Left ventricle myocardium superior (tissue), 1 donor: Measurements from ENCODE around the gene DNER. TPM values are rescaled to one million over a fixed set of nuclear protein-coding genes. Genes with fewer than 3 reads are reported as not detected.
"Not testable (repeated sequence)": the region's sequence is repeated elsewhere in the genome, so short reads cannot be mapped to it uniquely, and the experiment has no call there.

Source experiments
- ATAC-seq: fragments of 200-7000 bp; cut with Tn5 transposase; one replicate; pipeline ENCODE4 v1.9.1; 2020; ENCODE audit warnings: mild to moderate bottlenecking, moderate library complexity
- DNase-seq: peaks from one replicate; pipeline ENCODE4 v3.0.0-alpha.2; 2020
- intact Hi-C: fragments of 100-400 bp; cut with micrococcal nuclease; formaldehyde crosslinking; loops from one replicate; pipeline ENCODE4 v1.11.0; 2022
- long read RNA-seq: library from polyadenylated mRNA; unstranded; transcript quantifications from one replicate; pipeline ENCODE4 v2.0.0, GENCODE V29; 2021
- total RNA-seq: library from RNA; stranded (reverse); fragmentation: NEBNext Ultra II Directional; extraction: Animal tissue kit (Norgen Biotek cat#: 25700); gene quantifications from one replicate; pipeline ENCODE4 v1.2.1, GENCODE V29; 2021
- donor health status: DM: no; HTN: yes; CAD: no; lungs with severe emphysema.

The DNER gene, protein sequence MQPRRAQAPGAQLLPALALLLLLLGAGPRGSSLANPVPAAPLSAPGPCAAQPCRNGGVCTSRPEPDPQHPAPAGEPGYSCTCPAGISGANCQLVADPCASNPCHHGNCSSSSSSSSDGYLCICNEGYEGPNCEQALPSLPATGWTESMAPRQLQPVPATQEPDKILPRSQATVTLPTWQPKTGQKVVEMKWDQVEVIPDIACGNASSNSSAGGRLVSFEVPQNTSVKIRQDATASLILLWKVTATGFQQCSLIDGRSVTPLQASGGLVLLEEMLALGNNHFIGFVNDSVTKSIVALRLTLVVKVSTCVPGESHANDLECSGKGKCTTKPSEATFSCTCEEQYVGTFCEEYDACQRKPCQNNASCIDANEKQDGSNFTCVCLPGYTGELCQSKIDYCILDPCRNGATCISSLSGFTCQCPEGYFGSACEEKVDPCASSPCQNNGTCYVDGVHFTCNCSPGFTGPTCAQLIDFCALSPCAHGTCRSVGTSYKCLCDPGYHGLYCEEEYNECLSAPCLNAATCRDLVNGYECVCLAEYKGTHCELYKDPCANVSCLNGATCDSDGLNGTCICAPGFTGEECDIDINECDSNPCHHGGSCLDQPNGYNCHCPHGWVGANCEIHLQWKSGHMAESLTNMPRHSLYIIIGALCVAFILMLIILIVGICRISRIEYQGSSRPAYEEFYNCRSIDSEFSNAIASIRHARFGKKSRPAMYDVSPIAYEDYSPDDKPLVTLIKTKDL
- 1.6 TPM for total RNA-seq
- long read RNA-seq, partial matches to known transcripts = 0 of 4 reads
- long read RNA-seq, other reads (novel, unspliced or antisense) = 0 of 4 reads

DNA sequence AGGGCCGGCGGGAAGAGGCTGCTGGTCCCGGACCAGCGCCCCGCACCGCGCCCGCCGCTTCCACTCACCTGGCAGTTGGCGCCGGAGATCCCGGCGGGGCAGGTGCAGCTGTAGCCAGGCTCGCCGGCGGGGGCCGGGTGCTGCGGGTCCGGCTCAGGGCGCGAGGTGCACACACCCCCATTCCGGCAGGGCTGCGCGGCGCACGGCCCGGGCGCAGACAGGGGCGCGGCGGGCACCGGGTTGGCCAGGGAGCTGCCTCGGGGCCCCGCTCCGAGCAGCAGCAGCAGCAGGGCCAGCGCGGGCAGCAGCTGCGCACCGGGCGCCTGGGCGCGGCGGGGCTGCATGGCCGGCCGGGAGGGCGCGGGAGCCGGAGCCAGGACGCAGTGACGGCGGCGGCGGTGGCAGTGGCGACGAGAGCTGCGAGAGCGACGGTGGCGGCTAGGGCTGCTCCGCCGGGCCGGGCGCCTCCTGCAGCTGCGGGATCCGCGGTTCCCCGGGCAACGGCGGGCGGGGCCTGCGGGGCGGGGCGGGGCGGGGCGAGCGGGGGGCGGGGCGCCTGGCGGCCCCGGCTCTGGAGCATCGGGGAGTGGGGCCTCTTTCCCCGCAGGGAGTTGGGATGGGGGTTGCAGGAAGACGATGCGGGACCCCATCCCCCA is at the start of gene DNER:
DNER (minus strand) TSS at position 476 of the 656 bp plus-strand sequence; CDS start at position 344, 132 bp downstream.
- peak; percentile 79 for ATAC-seq
- peak; percentile 37 for DNase-seq
- intact Hi-C loops = no loop called here

DNA sequence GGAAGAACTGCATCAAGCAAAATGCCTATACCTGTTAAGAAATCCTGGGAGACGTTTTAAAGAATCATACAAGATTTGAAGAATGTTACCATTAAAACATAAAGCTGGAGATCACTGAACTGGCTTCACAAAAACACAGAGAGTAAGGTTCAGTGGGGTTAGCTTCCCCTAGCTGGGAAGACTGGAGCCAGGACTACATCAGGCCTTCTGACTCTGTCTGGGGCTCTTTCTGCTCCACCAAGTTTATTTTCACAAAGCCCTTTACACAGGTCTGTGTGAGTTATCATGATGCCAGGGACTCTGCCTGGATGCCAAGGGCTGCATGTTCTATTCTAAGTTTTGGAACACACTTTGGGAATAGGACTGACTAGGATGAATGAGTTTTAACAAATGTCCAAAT is 47.3 kb upstream of the DNER start:
- no peak for ATAC-seq
- no peak for DNase-seq

DNA sequence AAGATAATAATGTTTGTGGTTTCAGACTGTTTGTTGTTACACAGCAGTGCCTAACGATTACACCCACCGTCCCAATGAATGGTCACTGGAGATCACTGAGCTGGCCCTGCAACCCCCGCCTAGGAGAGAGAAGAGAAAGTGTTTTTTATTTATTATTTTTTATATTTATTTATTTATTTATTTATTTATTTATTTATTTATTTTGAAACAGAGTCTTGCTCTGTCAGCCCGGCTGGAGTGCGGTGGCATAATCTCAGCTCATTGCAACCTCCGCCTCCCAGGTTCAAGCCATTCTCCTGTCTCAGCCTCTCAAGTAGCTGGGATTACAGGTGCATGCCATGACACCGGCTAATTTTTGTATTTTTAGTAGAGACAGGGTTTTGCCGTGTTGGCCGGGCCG is 43.1 kb upstream of the DNER start:
- intact Hi-C loops, ATAC-seq, DNase-seq: not testable (repeated sequence)

More for the DNA sequence above, 47.3 kb upstream of the DNER start:
- intact Hi-C loops = no loop called here

DNA sequence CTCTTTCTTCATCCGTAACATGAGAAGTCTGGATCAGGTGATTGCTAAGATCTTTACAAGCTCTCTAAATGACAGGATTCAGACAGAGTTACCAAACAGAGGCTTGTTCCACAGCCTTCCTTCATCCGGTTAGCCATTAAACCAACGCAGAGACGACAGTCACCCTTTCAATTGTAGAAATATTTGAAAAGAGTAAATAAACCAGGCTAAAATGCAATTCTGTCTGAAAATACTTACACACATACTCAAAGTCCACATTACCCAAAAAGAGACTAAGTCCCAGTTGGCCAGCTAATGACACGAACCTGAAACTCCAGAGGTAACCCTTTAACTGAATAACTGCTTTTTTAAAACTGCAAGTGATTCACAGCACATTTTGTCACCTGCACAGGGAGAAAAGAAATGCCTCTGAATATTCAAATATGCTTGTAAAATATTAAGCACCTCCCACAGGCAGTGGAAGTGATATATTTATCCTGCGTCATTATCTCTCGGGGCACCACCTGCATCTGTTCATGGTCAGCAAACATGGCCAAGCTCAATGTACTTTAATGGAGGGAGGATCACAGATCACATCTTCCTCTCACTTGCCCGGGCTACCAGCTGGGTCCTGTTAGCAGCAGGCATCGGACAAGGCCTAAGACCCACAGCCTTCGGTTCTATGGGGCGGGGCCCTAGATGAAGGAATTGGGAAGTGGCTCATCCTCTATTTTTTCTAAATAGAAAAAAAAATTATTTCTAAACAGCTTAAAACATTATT is 38.8 kb upstream of the DNER start:
- intact Hi-C loops = no loop called here
- no peak for ATAC-seq
- DNase-seq = no peak

DNA sequence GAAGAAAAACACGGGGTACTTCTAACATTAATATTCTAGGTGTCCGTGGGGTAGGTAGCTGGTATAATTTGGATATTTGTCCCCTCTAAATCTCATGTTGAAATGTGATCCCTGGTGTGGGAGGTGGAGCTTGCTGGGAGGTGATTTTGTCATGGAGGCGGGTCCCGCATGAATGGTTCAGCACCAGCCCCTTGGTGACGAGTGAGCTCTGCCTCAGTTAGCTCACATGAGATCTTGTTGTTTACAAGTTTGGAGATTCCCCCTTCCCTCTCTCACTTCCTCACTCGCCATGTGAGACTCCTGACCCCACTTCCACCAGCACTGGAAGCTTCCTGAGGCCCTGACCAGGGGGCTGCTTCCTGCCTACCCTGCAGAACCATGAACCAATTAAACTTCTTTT is 35.4 kb upstream of the DNER start:
- no peak for DNase-seq
- intact Hi-C loops = no loop called here
- no peak for ATAC-seq

DNA sequence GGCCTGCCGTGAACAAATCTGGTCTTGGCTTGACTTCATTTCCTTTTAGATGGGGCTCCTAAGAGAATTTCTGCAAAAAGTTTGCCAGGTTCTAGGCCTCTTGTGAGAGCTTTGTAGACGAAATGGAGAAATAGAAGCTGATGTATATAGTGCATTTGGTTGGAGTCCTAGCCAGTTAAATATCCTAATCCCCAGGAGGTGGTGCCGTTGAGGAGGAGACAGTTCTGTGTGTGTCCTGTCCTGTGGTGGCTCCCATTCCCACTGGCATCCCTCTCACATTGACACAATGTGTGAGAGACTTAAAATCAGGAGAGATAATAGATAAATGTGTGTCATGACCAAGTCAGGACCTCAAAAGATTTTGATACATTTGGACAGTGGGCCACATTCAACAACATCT is 34.6 kb upstream of the DNER start:
- no peak for ATAC-seq
- intact Hi-C loops = no loop called here
- no peak for DNase-seq

DNA sequence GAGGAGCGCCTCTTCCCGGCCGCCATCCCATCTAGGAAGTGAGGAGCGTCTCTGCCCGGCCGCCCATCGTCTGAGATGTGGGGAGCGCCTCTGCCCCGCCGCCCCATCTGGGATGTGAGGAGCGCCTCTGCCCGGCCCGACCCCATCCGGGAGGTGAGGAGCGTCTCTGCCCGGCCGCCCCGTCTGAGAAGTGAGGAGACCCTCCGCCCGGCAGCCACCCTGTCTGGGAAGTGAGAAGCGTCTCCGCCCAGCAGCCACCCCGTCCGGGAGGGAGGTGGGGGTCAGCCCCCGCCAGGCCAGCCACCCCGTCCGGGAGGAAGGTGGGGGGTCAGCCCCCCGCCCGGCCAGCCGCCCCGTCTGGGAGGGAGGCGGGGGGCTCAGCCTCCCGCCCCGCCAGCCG is 28.3 kb upstream of the DNER start:
- intact Hi-C loops, DNase-seq, ATAC-seq: not testable (repeated sequence)

DNA sequence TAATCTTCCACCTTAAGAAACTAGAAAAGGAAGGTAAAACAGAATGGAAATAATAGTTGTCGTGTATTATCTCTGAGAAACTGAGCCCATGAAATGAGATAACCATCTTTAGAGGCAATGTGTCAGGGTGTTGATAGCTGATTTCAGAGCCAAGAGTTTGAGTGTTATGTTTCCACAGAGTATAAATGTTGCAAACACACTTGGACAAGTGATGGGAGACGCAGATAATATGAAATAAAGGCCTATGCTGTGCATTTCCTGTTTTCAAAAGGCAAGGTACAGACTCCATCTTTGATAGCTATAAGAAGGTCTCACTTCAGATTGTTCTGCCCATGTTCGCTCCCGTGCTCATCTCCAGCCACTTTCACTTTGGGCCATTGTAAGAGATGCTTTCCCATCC is 25.9 kb upstream of the DNER start:
- no peak for ATAC-seq
- no peak for DNase-seq
- intact Hi-C loops = no loop called here

DNA sequence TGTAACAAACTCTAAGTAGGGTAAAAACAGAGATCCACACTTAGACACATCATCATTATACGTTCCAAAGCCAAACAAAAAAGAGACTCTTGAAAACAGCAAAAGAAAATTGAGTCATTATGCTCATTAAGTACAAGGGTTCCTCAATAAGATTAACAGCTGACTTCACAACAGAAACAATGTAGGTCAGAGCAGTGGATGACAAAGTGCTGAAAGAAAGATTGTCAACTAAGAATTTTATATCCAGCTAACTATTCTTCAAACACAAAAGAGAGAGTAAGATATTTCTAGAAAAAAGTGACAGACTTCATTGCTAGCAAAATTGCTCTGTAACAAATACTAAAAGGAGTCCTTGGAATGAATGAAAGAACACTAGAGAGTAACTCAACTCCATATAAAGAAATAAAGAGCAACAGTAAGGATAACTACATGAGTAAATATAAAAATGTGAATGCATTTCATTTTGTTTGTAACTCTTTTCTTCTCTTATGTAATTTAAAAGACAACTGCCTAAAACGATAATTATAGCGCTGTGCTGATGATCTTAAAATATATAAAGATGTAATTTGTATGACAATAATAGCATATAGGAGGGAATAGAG is 23.8 kb upstream of the DNER start:
- intact Hi-C loops = no loop called here
- no peak for DNase-seq

DNA sequence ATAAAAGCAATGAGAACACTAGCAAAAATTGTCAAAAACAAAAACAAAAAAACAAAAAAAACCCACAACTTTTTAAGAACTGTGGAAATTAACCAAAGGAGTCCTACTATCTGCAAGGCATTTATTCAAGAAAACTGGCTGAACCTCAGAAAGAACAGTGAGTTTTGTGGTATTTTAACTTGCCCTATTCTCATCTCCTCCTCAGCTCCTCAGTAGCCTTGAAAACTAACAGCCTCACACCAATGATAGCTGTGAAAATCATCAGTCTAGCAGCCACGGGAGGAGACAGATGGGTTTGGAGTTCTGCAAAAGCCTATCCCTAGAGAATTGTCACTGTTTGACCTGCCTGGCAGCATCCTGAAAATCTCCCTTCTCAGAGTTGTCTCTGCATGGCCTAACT is 20.1 kb upstream of the DNER start:
- no peak for ATAC-seq
- no peak for DNase-seq
- intact Hi-C loops = no loop called here

More for the DNA sequence above, 23.8 kb upstream of the DNER start:
- no peak for ATAC-seq

DNA sequence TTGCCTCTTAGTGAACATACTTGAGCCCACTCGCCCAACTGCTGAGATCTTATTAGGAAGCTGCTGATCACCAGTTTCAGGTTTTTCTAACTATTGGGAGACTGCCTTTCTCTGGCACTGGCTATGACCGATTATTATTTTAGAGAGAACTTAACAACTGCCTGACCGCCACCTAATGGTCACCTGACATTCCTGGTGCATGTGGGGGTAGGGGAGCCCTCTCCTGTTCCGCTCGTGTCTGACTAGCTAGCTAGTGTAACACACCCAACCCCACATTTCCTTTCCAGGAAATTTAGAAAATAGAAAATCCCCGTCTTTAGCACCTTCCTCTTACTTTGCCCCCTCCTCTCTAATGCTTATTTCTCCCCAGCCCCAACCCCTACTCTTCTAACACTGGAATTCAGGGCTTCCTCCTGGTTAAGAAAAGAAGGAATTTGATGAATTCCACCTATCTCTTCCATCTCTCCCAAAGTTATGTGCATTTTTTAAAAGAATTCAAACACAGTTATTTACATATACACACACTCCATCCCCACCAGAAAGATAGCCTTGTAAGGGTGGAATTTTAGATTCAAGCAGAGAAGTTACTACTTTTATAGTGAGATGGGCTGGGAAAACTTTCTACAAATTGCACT is 19.4 kb upstream of the DNER start:
- no peak for DNase-seq
- ATAC-seq = no peak
- intact Hi-C loops = no loop called here

DNA sequence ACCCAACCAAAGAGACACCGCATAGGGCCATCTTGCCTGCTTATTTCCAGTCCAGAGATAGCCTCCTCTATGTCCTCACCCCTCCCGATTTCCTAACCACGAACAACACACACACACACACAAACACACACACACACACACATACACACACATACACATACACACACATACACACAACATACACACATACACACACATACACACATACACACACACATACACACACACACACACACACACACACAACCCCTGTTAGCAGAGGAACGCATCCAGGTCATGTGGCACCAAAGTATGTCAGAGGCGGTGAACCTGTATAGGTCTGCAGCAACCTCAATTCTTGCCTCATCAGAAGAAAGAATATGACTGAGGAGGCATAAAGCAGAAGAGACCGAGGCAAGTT is 18.5 kb upstream of the DNER start:
- ATAC-seq = no peak
- no peak for DNase-seq
- intact Hi-C loops = no loop called here

DNA sequence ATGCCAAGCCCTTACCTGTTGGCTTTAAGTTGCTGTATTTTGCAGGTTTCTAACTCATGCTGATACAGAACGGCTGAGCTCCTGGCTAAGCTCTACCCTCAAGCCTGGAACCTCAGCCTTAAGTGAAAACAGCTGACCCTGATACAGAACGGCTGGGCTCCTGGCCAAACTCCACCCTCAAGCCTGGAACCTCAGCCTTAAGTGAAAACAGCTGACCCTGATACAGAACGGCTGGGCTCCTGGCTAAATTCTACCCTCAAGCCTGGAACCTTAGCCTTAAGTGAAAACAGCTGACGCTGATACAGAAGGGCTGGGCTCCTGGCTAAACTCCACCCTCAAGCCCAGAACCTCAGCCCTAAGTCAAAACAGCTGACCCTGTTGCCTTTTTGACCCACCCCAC is 17.6 kb upstream of the DNER start:
- ATAC-seq = peak; percentile 91
- intact Hi-C loops = no loop called here
- peak; percentile 37 for DNase-seq

DNA sequence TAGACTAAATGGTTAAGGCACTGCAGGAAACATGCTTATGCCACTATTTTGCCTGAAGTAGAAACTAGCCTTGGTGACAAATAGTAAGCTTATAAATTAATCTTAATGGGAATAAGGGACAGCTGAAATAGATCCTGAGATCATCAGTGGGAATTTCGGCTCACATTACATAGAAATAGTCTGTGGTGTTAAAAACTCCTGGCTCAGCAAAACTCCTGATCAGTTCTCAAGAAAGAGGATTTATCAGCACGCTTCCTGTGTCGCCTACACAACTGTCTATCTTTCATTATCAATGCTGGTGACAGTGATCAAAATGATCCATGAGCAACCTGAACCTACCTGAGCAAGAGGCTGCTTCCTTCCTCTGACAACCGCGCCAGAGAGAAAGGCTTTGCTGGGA is 17.0 kb upstream of the DNER start:
- intact Hi-C loops = no loop called here
- ATAC-seq (no peak), DNase-seq (no peak)

DNA sequence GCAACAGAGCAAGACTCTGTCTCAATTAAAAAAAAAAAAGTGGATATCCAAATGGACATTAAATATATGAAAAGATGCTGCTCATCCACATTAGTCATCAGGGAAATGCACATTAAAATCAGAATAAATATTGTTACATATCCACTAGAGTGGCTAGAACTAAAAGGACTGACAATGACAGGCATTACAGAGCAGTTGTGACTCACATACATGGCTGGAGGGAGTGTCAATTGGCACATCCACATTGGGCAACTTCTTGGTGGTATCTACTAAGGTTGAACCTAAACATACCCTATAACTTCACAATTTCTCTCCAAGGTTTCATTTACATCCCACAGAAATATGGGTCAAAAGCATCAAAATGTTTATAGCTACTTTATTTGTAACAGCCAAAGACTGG is 14.0 kb upstream of the DNER start:
- DNase-seq (no peak), ATAC-seq (no peak)
- intact Hi-C loops = no loop called here

DNA sequence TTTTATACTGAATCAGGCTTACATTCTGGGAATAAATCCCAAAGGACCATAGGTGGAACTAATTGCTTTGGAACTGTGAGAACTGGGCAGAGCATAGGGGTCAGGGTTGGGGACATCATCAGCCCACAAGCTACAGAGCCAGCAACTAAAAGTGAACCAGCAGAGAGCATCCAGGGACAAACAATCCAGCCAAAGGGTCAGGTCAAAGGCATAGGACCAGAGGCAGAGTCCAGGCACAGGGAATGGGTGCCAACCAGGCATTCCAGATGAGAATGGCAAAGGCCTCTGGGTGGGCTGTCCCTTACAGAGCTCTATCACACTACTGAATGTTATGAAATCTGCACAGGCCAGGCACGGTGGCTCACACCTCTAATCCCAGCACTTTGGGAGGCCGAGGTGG is 12.3 kb upstream of the DNER start:
- intact Hi-C loops = no loop called here

DNA sequence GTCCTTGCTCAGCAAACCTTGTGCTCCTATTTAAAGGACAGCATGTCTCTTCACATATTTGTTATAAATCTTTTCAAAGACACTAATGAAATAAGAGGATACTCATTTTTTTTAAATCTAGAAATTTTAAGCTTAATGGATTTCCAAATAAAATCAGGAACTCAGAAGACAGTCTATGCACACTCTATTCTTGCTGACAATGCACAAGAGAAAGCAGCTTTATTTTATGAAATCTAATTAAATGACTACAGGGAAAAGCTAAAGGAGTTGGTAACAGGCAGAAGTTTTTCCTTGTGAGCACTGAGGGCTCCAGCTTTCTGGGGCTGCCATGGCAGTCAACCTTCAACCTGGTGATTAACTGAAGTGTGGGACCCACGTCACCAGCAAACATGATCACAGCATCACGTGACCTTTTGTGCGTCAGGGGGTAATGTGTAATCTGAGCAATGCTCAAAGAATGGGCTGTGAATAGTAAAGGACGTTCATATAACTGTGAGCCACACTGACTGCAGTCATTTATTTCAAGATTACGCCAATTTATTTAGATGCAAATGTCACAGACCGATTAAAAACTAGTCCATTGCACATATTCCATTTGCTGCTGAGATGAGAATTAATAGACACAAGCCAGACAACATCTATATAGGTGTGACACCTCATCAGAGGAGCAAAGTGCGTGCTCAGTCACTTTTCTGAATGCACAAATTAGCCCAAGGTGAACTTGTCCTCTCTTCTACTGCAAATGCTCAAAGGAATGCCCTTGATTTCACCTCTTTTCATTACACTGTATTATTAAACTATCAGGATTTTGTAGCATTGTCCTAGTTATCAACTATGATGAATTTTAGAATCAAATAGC is 11.6 kb upstream of the DNER start:
- no peak for DNase-seq
- ATAC-seq = no peak
- intact Hi-C loops = no loop called here

More for the DNA sequence above, 12.3 kb upstream of the DNER start:
- DNase-seq = no peak
- ATAC-seq = no peak
